Esophagus squamous epithelium (tissue), 5 donors: ENCODE measurements around the gene PSME2. TPM values are rescaled to one million over a fixed set of nuclear protein-coding genes. Genes with fewer than 3 reads are reported as not detected.
A peak's percentile ranks its signal among the peaks of the same experiment; 100 is the strongest.

Experiments
- DNase-seq: peaks from one replicate; lab custom pipeline; 2025; lab: John Stamatoyannopoulos, UW
- H3K27ac ChIP-seq, 4 donors: fragments of 200-600 bp; sonication (generic); one replicate each; pipeline ENCODE4 v1.5.1; 2016 to 2019; ENCODE audit warnings: mild to moderate bottlenecking in 1 of 4
- H3K27me3 ChIP-seq, 4 donors: fragments of 200-600 bp; sonication (generic); 1 replicate in 3 of 4; 2 replicates in 1 of 4; pipeline versions ENCODE4 v1.5.1 to v1.6.0; 2017 to 2021; ENCODE audit warnings: antibody characterized with exemption in 1 of 4
- H3K36me3 ChIP-seq, 3 donors: fragments of 200-600 bp; sonication (generic); one replicate each; pipeline ENCODE4 v1.5.1; 2016 to 2019
- H3K4me1 ChIP-seq, 3 donors: fragments of 200-600 bp; sonication (generic); one replicate each; pipeline ENCODE4 v1.5.1; 2017 to 2019
- H3K4me3 ChIP-seq, 4 donors: fragments of 200-600 bp; sonication (generic); 1 replicate in 3 of 4; 2 replicates in 1 of 4; pipeline ENCODE4 v1.5.1; 2016 to 2019; ENCODE audit warnings: mild to moderate bottlenecking in 2 of 4, moderate library complexity in 1 of 4
- H3K9me3 ChIP-seq, 3 donors: fragments of 200-600 bp; sonication (generic); one replicate each; pipeline ENCODE4 v1.5.1; 2016 to 2019
- POLR2A ChIP-seq, 4 donors: fragments of 450-650 bp; IDR thresholded peaks; one replicate each; pipeline ENCODE4 v1.6.1; 2017; ENCODE audit warnings: antibody characterized with exemption in 4 of 4, mild to moderate bottlenecking in 4 of 4, moderate library complexity in 3 of 4
- WGBS, 2 donors: methylation state at CpG; one replicate each; pipeline ENCODE4 v1.1.5; 2018; 5-methylcytosine and 5-hydroxymethylcytosine counted together
- intact Hi-C: fragments of 100-400 bp; cut with DNase I; formaldehyde crosslinking; loops from one replicate; pipeline ENCODE4 v1.15.0; 2022
- total RNA-seq, 4 donors: library from RNA; depleted of rRNA; stranded (reverse); fragments of >200 nt; gene quantifications; one replicate each; pipeline ENCODE4 v1.1.0, GENCODE V29; 2016
- TF ChIP-seq, protein P1 (sequence below), 6 experiments: fragments of 450-650 bp in 4 of 6; fragments of 200-600 bp in 2 of 6; sonication (generic) in 2 of 6; IDR thresholded peaks; one replicate each; pipeline ENCODE4 v1.5.1; 2016 to 2019; ENCODE audit warnings: antibody characterized with exemption in 6 of 6, mild to moderate bottlenecking in 4 of 6, moderate library complexity in 4 of 6
- donor health status: DM: yes; HTN: yes; CAD: no.

PSME2 gene
- total RNA-seq, result 100 to 1,000 TPM in 1 of 4 donors, 10 to 100 TPM in 3; 44.4 to 110 (median 77.2) TPM

- peaks cover 28 to 65% (median 30%) of the 10 kb centered on the region in 3 donors for H3K4me1 ChIP-seq
- H3K9me3 ChIP-seq, result no peaks in the 10 kb centered on the region
- 0% methylated on average over 5 to 13 of the region's 25 CpGs for WGBS, 2 donors
- H3K27me3 ChIP-seq, result no peaks in the 10 kb centered on the region
- TF ChIP-seq POLR2A (IDR thresholded peaks at IDR 0.05), result peak in 2 of 4 donors; percentile 27 to 36
- TF ChIP-seq, protein P1, sequence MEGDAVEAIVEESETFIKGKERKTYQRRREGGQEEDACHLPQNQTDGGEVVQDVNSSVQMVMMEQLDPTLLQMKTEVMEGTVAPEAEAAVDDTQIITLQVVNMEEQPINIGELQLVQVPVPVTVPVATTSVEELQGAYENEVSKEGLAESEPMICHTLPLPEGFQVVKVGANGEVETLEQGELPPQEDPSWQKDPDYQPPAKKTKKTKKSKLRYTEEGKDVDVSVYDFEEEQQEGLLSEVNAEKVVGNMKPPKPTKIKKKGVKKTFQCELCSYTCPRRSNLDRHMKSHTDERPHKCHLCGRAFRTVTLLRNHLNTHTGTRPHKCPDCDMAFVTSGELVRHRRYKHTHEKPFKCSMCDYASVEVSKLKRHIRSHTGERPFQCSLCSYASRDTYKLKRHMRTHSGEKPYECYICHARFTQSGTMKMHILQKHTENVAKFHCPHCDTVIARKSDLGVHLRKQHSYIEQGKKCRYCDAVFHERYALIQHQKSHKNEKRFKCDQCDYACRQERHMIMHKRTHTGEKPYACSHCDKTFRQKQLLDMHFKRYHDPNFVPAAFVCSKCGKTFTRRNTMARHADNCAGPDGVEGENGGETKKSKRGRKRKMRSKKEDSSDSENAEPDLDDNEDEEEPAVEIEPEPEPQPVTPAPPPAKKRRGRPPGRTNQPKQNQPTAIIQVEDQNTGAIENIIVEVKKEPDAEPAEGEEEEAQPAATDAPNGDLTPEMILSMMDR (IDR thresholded peaks at IDR 0.05), result no peak
- H3K36me3 ChIP-seq, result peaks cover 11 to 46% (median 18%) of the 10 kb centered on the region in 3 donors
- DNase-seq, result peak; percentile 64
- intact Hi-C loops, result no loop called here
- peak within 1 kb of the TSS; percentile 80 to 97 (median 82) for H3K4me3 ChIP-seq
- peak within 1 kb of the TSS; percentile 92 to 98 (median 94) for H3K27ac ChIP-seq
Observed at GRCh38 chr14:24146453-24146977, at the start of gene PSME2. Gene PSME2 (minus strand): TSS chr14:24146610. CDS start chr14:24146581, 29 bp downstream.

- H3K9me3 ChIP-seq, result no peaks in the 10 kb centered on the region
Observed at GRCh38 chr14:24195186-24196070, 49.0 kb upstream of the PSME2 start, which contains the start of gene TM9SF1. Gene TM9SF1 (minus strand): TSS chr14:24195441. CDS start chr14:24195019, 422 bp downstream.

GRCh38 chr14:24194873-24195185, 48.4 kb upstream of the PSME2 start:
- no peak for DNase-seq
- Histone ChIP-seq H3K36me3 (peaks cover 6 to 46% (median 16%) of the 10 kb centered on the region in 3 donors), H3K27me3 (no peaks in the 10 kb centered on the region), H3K27ac (peak overlapping the region; percentile 91 to 99 (median 96)), H3K4me3 (peak overlapping the region; percentile 72 to 100 (median 88)), H3K9me3 (no peaks in the 10 kb centered on the region), H3K4me1 (peaks cover 18 to 61% (median 20%) of the 10 kb centered on the region in 3 donors)
- TF ChIP-seq, protein P1 (IDR thresholded peaks at IDR 0.05), result no peak
- TF ChIP-seq POLR2A (IDR thresholded peaks at IDR 0.05), result no peak
- 17 to 48% methylated on average over 5 to 8 of the region's 8 CpGs for WGBS, 2 donors
- intact Hi-C loops, result no loop called here

More at GRCh38 chr14:24195186-24196070, 49.0 kb upstream of the PSME2 start, which contains the start of gene TM9SF1:
- no peak for DNase-seq
- H3K4me3 ChIP-seq, result peak within 1 kb of the TSS; percentile 72 to 100 (median 88)
- intact Hi-C loops, result no loop called here
- no peaks in the 10 kb centered on the region for H3K27me3 ChIP-seq
- H3K4me1 ChIP-seq, result peaks cover 18 to 61% (median 20%) of the 10 kb centered on the region in 3 donors
- H3K36me3 ChIP-seq, result peaks cover 6 to 46% (median 16%) of the 10 kb centered on the region in 3 donors
- 1 to 3% methylated on average over 4 to 37 of the region's 89 CpGs for WGBS, 2 donors
- TF ChIP-seq, protein P1 (IDR thresholded peaks at IDR 0.05), result no peak
- TF ChIP-seq POLR2A (IDR thresholded peaks at IDR 0.05), result peak in 2 of 4 donors; percentile 30 to 81
- peak within 1 kb of the TSS; percentile 91 to 99 (median 96) for H3K27ac ChIP-seq

DNA sequence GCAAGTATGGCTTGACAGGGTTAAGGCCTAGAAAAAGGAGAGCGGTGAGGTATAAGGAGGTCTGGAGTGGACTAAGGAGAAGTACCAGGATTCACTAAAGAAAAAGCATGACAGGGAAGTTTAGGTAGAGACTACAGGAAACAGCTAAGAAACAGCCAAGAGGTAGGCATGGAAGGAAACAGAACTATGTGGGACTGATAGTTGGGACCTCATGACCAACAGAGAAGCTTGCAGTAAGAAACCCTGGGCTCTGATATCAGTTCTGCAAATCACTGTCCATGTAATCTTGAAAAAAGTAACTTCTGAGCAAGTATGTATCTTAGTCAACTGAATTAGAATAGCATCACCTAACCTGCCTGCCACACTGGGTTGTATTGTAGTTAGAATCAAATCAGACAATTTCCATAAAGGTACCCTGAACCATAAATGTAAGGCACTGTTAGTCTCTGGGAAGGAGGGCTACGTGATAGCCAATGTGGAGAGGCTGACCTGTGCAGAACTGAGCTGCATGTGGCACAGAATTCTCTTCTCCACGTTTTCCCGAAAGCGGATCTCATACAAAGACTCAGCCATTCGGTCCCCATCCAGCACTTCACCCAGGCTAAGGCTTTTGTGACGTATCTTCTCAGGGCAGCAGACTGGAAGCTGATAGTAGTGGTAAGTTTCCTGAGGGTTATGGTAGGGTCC, 47.9 kb upstream of the PSME2 start:
- WGBS, 2 donors, result 83 to 84% methylated on average over 7 of the region's 7 CpGs
- TF ChIP-seq POLR2A (IDR thresholded peaks at IDR 0.05), result no peak
- TF ChIP-seq, protein P1 (IDR thresholded peaks at IDR 0.05), result no peak
- Histone ChIP-seq H3K27me3 (no peaks in the 10 kb centered on the region), H3K9me3 (no peaks in the 10 kb centered on the region), H3K27ac (peak overlapping the region; percentile 91 to 99 (median 96)), H3K4me1 (peaks cover 18 to 64% (median 20%) of the 10 kb centered on the region in 3 donors), H3K36me3 (peaks cover 6 to 44% (median 16%) of the 10 kb centered on the region in 3 donors), H3K4me3 (peak overlapping the region; percentile 72 to 100 (median 88))
- intact Hi-C loops, result no loop called here
- no peak for DNase-seq
